Measurements from ENCODE around the gene UNC13C. TPM values are rescaled to one million over a fixed set of nuclear protein-coding genes. Genes with fewer than 3 reads are reported as not detected.

The UNC13C gene
- total RNA-seq, 1 donor from 2014 or later: 0.22 TPM

- Histone ChIP-seq H3K4me3 (no peak overlapping the region), H3K36me3 (no peaks in the 10 kb centered on the region), H3K27ac (replicated peaks) (no peak overlapping the region), H3K4me1 (no peaks in the 10 kb centered on the region), H3K9me3 (replicated peaks) (peaks cover 24% of the 10 kb centered on the region), H3K27me3 (ENCODE audit: low read depth) (no peaks in the 10 kb centered on the region)
- DNase-seq: no peak
- intact Hi-C loops (cut with micrococcal nuclease): no loop called here
- TF ChIP-seq CTCF (IDR thresholded peaks at IDR 0.05; ENCODE audit: borderline replicate concordance): no peak
These were observed 376.1 kb downstream of the UNC13C start for GRCh38 chr15:54354341-54354740.

GRCh38 chr15:54364961-54365360 lies 386.7 kb downstream of the UNC13C start:
- intact Hi-C loops (cut with micrococcal nuclease): no loop called here

DNA sequence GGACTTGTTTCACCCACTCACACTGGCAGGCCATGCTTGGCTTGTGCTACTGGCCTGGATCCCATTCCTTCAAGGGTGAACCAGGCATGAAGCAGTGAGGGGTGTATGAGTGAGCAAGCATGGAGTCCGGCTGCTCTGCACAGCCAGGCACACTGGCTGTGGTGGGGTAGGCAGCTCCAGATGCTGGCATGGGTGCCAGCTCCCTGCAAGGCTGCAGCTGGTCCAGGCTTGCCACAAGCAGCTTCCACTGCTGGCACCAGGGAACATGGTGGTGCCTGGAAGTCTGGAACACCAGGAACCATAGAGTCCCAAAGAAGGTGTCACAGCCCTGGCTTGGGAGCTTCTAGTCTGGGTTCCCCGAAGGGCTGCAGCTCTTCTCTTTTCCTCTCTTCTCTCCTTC lies 395.1 kb downstream of the UNC13C start:
- Histone ChIP-seq H3K36me3 (no peaks in the 10 kb centered on the region), H3K4me3 (no peak overlapping the region), H3K27me3 (ENCODE audit: low read depth) (no peaks in the 10 kb centered on the region), H3K4me1 (no peaks in the 10 kb centered on the region), H3K9me3 (replicated peaks) (peaks cover 12% of the 10 kb centered on the region), H3K27ac (replicated peaks) (no peak overlapping the region)
- TF ChIP-seq CTCF (IDR thresholded peaks at IDR 0.05; ENCODE audit: borderline replicate concordance): no peak
- DNase-seq: no peak
- intact Hi-C loops (cut with micrococcal nuclease): no loop called here

More at GRCh38 chr15:54364961-54365360, 386.7 kb downstream of the UNC13C start:
- Histone ChIP-seq H3K36me3 (no peaks in the 10 kb centered on the region), H3K9me3 (replicated peaks) (peaks cover 30% of the 10 kb centered on the region), H3K4me1 (no peaks in the 10 kb centered on the region), H3K4me3 (no peak overlapping the region), H3K27ac (replicated peaks) (no peak overlapping the region), H3K27me3 (ENCODE audit: low read depth) (no peaks in the 10 kb centered on the region)
- TF ChIP-seq CTCF (IDR thresholded peaks at IDR 0.05; ENCODE audit: borderline replicate concordance): no peak
- DNase-seq: no peak

DNA sequence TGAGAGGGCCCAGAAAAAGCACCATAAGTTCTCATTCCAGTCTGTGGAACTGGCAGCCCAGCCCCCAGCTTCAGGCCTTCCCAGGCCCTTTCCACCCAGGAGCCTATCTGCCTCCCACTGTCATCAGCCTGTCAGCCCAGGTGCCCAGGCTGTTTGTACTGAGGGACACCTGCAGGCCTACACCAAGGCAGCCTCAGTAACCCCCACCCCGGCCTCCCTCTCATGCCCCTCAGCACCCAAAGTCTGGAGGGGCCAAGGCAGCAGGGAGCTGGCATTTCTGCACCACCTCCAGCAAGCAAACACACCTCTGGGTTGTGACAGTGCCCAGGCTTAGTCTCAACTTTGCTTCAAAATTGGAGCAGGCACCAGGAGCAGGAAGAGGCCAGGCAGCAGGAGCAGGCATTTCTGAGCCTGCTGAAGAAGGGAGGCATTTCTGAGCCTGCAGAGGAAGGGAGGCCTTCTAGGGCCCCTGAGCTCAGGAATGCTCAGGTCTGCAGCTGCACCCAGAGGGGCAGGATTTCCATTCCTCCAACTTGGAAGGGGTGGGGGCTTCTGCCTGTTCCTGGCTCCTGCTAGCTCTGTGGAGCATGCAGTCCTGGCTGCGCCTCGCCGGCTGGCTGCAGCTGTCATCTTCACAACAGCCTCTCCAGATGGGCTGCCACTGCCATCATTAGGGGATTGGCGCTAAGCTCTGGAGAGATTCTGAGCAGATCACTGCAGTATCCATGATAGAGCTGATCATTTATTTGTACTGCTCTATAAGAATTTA lies 396.1 kb downstream of the UNC13C start:
- no peak overlapping the region for H3K4me3 ChIP-seq
- intact Hi-C loops (cut with micrococcal nuclease): no loop called here
- H3K36me3 ChIP-seq: no peaks in the 10 kb centered on the region
- DNase-seq: no peak
- H3K9me3 ChIP-seq (replicated peaks): peaks cover 12% of the 10 kb centered on the region
- no peak overlapping the region for H3K27ac ChIP-seq (replicated peaks)
- TF ChIP-seq CTCF (IDR thresholded peaks at IDR 0.05; ENCODE audit: borderline replicate concordance): no peak
- no peaks in the 10 kb centered on the region for H3K4me1 ChIP-seq
- H3K27me3 ChIP-seq (ENCODE audit: low read depth): no peaks in the 10 kb centered on the region

GRCh38 chr15:54387799-54388198 lies 409.6 kb downstream of the UNC13C start:
- intact Hi-C loops (cut with micrococcal nuclease): no loop called here
- no peak for TF ChIP-seq CTCF (IDR thresholded peaks at IDR 0.05; ENCODE audit: borderline replicate concordance)
- Histone ChIP-seq H3K27me3 (ENCODE audit: low read depth) (no peaks in the 10 kb centered on the region), H3K36me3 (no peaks in the 10 kb centered on the region), H3K4me3 (no peak overlapping the region), H3K27ac (replicated peaks) (no peak overlapping the region), H3K9me3 (replicated peaks) (peaks cover 3% of the 10 kb centered on the region), H3K4me1 (no peaks in the 10 kb centered on the region)
- DNase-seq: no peak
